ENCODE measurements around the gene FIP1L1. TPM values are rescaled to one million over a fixed set of nuclear protein-coding genes. Genes with fewer than 3 reads are reported as not detected.

Gene FIP1L1
- total RNA-seq, 1 experiment from 2014 or later = 68.0 TPM

GRCh38 chr4:53365121-53365485, 12.3 kb upstream of the FIP1L1 start:
- H2BK15ac ChIP-seq (ENCODE audit: low read depth, low read length) = no peak overlapping the region
- no peaks in the 10 kb centered on the region; the same call in 1 of the 2 replicates for H3K79me2 ChIP-seq (ENCODE audit: insufficient read depth, low read length)
- H3K14ac ChIP-seq (ENCODE audit: insufficient read depth, low read length) = no peak overlapping the region
- DNase-seq = peak; percentile 29
- H3K9me3 Mint-ChIP-seq = peaks cover 4 to 7% of the 10 kb centered on the region in 2 experiments; a peak in 2 of 5 replicates
- H4K5ac ChIP-seq (ENCODE audit: insufficient read length, low read depth, low read length) = no peak overlapping the region
- no peak overlapping the region for H2BK20ac ChIP-seq (ENCODE audit: low read depth, low read length, poor library complexity, severe bottlenecking)
- no peak overlapping the region for H2BK12ac ChIP-seq (ENCODE audit: insufficient read length, low read depth, low read length)
- TF ChIP-seq, protein P1, sequence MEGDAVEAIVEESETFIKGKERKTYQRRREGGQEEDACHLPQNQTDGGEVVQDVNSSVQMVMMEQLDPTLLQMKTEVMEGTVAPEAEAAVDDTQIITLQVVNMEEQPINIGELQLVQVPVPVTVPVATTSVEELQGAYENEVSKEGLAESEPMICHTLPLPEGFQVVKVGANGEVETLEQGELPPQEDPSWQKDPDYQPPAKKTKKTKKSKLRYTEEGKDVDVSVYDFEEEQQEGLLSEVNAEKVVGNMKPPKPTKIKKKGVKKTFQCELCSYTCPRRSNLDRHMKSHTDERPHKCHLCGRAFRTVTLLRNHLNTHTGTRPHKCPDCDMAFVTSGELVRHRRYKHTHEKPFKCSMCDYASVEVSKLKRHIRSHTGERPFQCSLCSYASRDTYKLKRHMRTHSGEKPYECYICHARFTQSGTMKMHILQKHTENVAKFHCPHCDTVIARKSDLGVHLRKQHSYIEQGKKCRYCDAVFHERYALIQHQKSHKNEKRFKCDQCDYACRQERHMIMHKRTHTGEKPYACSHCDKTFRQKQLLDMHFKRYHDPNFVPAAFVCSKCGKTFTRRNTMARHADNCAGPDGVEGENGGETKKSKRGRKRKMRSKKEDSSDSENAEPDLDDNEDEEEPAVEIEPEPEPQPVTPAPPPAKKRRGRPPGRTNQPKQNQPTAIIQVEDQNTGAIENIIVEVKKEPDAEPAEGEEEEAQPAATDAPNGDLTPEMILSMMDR (conservative IDR thresholded peaks at IDR 0.05) = no peak
- no peak overlapping the region for H3K27ac ChIP-seq (ENCODE audit: insufficient read length, low read depth, low read length)
- no peak overlapping the region for H3K56ac ChIP-seq (ENCODE audit: insufficient read length, low read depth, low read length)
- H2AK5ac ChIP-seq (ENCODE audit: insufficient read length, low read length) = no peak overlapping the region
- peak overlapping the region; percentile 83 for H3K4me2 ChIP-seq (ENCODE audit: insufficient read depth, insufficient read length, low read length)
- no peaks in the 10 kb centered on the region for H3K79me1 ChIP-seq (ENCODE audit: insufficient read depth, low read depth, low read length, poor library complexity, severe bottlenecking)
- H3K18ac ChIP-seq (ENCODE audit: insufficient read length, low read depth, low read length) = no peak overlapping the region
- no peak overlapping the region for H3K4ac ChIP-seq (ENCODE audit: low read depth, low read length)
- H3T11ph ChIP-seq (ENCODE audit: low read length) = no peak overlapping the region
- H4K91ac ChIP-seq (ENCODE audit: insufficient read length, low read depth, low read length) = no peak overlapping the region
- WGBS (ENCODE audit: extremely low coverage, insufficient read length, low lambda C conversion rate) = no CpG with 5 or more reads among the region's 8 CpGs
- H3K23me2 ChIP-seq (ENCODE audit: insufficient read length, low read depth, low read length, poor library complexity, severe bottlenecking) = peaks cover 7% of the 10 kb centered on the region
- no peaks in the 10 kb centered on the region for H3K4me1 ChIP-seq (ENCODE audit: insufficient read depth, low read length)
- no peaks in the 10 kb centered on the region for H3K27me3 ChIP-seq (ENCODE audit: insufficient read depth, low read length)
- H3K36me3 Mint-ChIP-seq (ENCODE audit: insufficient read depth in 1 of 3, low read depth in 3 of 3) = no peaks in the 10 kb centered on the region; a peak in 1 of 7 replicates
- H2AFZ ChIP-seq (ENCODE audit: low read length) = no peak overlapping the region
- no peak overlapping the region for H4K8ac ChIP-seq (replicated peaks; ENCODE audit: insufficient read length, low read depth, low read length)
- H2BK5ac ChIP-seq (ENCODE audit: insufficient read length, low read length) = no peak overlapping the region
- peaks cover 39% of the 10 kb centered on the region for H3K27me3 Mint-ChIP-seq (ENCODE audit: low read depth)
- H4K20me1 ChIP-seq (ENCODE audit: control insufficient read depth, insufficient read depth, insufficient read length) = no peaks in the 10 kb centered on the region
- H3K27ac Mint-ChIP-seq = 0 out of 7 replicates have a peak overlapping the region, but pooled peaks of 1 of the 3 experiments have one; percentile 12
- H3K9me3 ChIP-seq (ENCODE audit: control insufficient read depth, low read depth, low read length) = no peaks in the 10 kb centered on the region
- peak overlapping the region; percentile 0 for H3K9ac ChIP-seq (ENCODE audit: extremely low read depth, insufficient read length, low read length)
- peaks cover 20 to 22% of the 10 kb centered on the region in 2 experiments for H3K4me1 Mint-ChIP-seq
- no peak overlapping the region for H3K23ac ChIP-seq (ENCODE audit: insufficient read length, low read depth, low read length)
- peak overlapping the region; percentile 89 to 94 for H3K4me3 Mint-ChIP-seq
- H2BK120ac ChIP-seq (ENCODE audit: low read depth, low read length, poor library complexity, severe bottlenecking) = no peak overlapping the region

All from H9 (cell line).